Measurements from ENCODE around the gene ZP2.
"Not testable (repeated sequence)": the region's sequence is repeated elsewhere in the genome, so short reads cannot be mapped to it uniquely, and the experiment has no call there.

The ZP2 gene

DNA sequence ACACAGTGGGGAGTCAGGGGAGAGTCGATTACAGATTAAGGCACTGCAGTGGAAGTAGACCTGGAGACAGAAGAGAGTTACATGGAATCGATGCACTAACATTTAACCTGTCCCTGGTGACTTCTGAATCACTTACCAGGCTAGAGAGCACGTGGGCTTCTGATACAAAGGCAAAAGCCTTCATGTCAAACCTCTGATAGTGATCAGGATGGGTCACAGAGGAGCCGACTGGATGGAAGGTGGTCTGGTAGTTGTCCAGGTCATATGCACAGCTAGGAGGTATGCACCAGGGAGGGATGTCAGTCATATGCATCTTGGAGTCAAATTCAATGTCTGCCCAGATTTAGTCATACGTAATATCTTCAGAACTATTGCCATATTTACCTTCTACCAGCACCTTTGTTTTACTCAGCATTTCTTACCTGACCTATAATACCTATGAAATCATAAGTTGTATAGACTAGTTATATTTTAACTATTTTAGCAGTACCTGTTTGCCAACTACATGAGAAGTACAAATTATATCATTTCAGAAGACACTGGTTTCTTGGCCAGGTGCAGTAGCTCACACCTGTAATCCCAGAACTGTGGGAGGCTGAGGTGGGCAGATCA, 11.7 kb downstream of the ZP2 start:
- no peak for TF ChIP-seq CTCF (conservative IDR thresholded peaks at IDR 0.05; ENCODE audit: low read depth, low read length)
- DNase-seq (ENCODE audit: low read depth) = no peak
- H3K4me3 ChIP-seq (ENCODE audit: low read depth, low read length) = no peak overlapping the region

- no peak overlapping the region for H3K4me3 ChIP-seq (ENCODE audit: low read depth, low read length)
- DNase-seq (ENCODE audit: low read depth) = no peak
- no peak for TF ChIP-seq CTCF (conservative IDR thresholded peaks at IDR 0.05; ENCODE audit: low read depth, low read length)
Measured at GRCh38 chr16:21197621-21198020, 13.8 kb downstream of the ZP2 start.

DNA sequence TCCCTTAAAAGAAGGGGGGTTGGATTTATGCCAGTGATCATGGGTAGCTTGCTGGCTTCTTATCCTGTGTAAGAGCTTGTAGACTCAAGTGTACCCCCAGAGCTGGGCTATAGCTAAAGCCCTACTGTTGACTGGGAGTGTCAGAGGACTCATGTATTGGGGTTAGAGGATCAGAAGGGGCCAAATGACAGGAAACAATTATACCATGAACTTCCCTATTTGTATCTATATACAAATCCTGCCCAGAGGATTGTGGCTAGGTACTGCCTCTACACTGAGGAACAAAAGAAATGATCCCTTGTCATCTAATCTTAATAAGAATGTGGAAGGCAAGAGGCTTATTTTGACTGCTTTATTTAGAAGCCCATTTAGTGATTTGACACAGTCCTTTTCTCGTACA, 14.3 kb downstream of the ZP2 start:
- TF ChIP-seq CTCF (conservative IDR thresholded peaks at IDR 0.05; ENCODE audit: low read depth, low read length) = no peak
- H3K4me3 ChIP-seq (ENCODE audit: low read depth, low read length) = no peak overlapping the region
- DNase-seq (ENCODE audit: low read depth) = no peak

GRCh38 chr16:21195330-21195729, 16.0 kb downstream of the ZP2 start:
- H3K4me3 ChIP-seq (ENCODE audit: low read depth, low read length); DNase-seq (ENCODE audit: low read depth): not testable (repeated sequence)

- TF ChIP-seq CTCF (conservative IDR thresholded peaks at IDR 0.05; ENCODE audit: low read depth, low read length) = no peak
- peak; percentile 10 for DNase-seq (ENCODE audit: low read depth)
- H3K4me3 ChIP-seq (ENCODE audit: low read depth, low read length) = no peak overlapping the region
Measured at GRCh38 chr16:21194771-21195301, 16.5 kb downstream of the ZP2 start.

- DNase-seq (ENCODE audit: low read depth) = no peak
- H3K4me3 ChIP-seq (ENCODE audit: low read depth, low read length) = no peak overlapping the region
- TF ChIP-seq CTCF (conservative IDR thresholded peaks at IDR 0.05; ENCODE audit: low read depth, low read length) = no peak
Measured at GRCh38 chr16:21192991-21193390, 18.4 kb downstream of the ZP2 start.

- TF ChIP-seq CTCF (conservative IDR thresholded peaks at IDR 0.05; ENCODE audit: low read depth, low read length) = no peak
- DNase-seq (ENCODE audit: low read depth) = no peak
Measured at GRCh38 chr16:21190599-21190998, 20.8 kb downstream of the ZP2 start.

More at GRCh38 chr16:21190599-21190998, 20.8 kb downstream of the ZP2 start:
- no peak overlapping the region for H3K4me3 ChIP-seq (ENCODE audit: low read depth, low read length)
